SHP77 (cell line): ENCODE measurements around the gene GET4.

ENCODE experiments used
- DNase-seq, 2 experiments: peaks; one replicate each; lab custom pipeline; 2025; lab: John Stamatoyannopoulos, UW

GET4 gene

GRCh38 chr7:876077-876971 is at the start of gene GET4:
TSS of gene GET4 (plus strand) at chr7:876554. CDS start at chr7:876646, 92 bp downstream.
- peak; percentile 98 to 99 for DNase-seq

- no peak for DNase-seq
Observed at GRCh38 chr7:828793-829561, 47.4 kb upstream of the GET4 start.

- no peak for DNase-seq
Observed at GRCh38 chr7:830069-830468, 46.3 kb upstream of the GET4 start.

GRCh38 chr7:831596-832166 is 44.7 kb upstream of the GET4 start:
- DNase-seq, result peak; percentile 42 to 43

- peak; percentile 10 to 35 for DNase-seq
Observed at GRCh38 chr7:832167-832967, 44.0 kb upstream of the GET4 start, which contains the start of gene SUN1. TSS of gene SUN1 (plus strand) at chr7:832476. CDS start at chr7:832525, 49 bp downstream.

GRCh38 chr7:832968-833424 is 43.4 kb upstream of the GET4 start:
- DNase-seq, result no peak

- DNase-seq, result no peak
Observed at GRCh38 chr7:833601-834258, 42.6 kb upstream of the GET4 start.

- no peak for DNase-seq
Observed at GRCh38 chr7:834277-834676, 42.1 kb upstream of the GET4 start.

GRCh38 chr7:835021-835420 is 41.3 kb upstream of the GET4 start:
- no peak for DNase-seq

GRCh38 chr7:835485-836401 is 40.6 kb upstream of the GET4 start:
- no peak for DNase-seq

- DNase-seq, result peak; percentile 15 to 50
Observed at GRCh38 chr7:836429-836828, 39.9 kb upstream of the GET4 start.

GRCh38 chr7:837001-837400 is 39.4 kb upstream of the GET4 start:
- DNase-seq, result no peak

GRCh38 chr7:840001-840600 is 36.3 kb upstream of the GET4 start:
- DNase-seq, result no peak

GRCh38 chr7:841943-842342 is 34.4 kb upstream of the GET4 start:
- DNase-seq, result no peak

GRCh38 chr7:842431-843031 is 33.8 kb upstream of the GET4 start:
- no peak for DNase-seq

- no peak for DNase-seq
Observed at GRCh38 chr7:843230-843629, 33.1 kb upstream of the GET4 start.

- no peak for DNase-seq
Observed at GRCh38 chr7:844043-844442, 32.3 kb upstream of the GET4 start.

- no peak for DNase-seq
Observed at GRCh38 chr7:844514-844913, 31.8 kb upstream of the GET4 start.

- no peak for DNase-seq
Observed at GRCh38 chr7:845091-845490, 31.3 kb upstream of the GET4 start.
